GM10266 (cell line): ENCODE data around the gene ATP12A.

Source experiments
- DNase-seq: peaks from one replicate; pipeline ENCODE4 v3.0.0; 2012; ENCODE audit errors: extremely low spot score
- TF ChIP-seq, protein P1 (sequence below): IDR thresholded peaks from 2 replicates; pipeline ENCODE4 v1.5.1; 2012; ENCODE audit warnings: mild to moderate bottlenecking, low read depth; ENCODE audit not compliant: control insufficient read depth, insufficient read depth; ENCODE audit errors: missing control alignments

ATP12A gene

DNA sequence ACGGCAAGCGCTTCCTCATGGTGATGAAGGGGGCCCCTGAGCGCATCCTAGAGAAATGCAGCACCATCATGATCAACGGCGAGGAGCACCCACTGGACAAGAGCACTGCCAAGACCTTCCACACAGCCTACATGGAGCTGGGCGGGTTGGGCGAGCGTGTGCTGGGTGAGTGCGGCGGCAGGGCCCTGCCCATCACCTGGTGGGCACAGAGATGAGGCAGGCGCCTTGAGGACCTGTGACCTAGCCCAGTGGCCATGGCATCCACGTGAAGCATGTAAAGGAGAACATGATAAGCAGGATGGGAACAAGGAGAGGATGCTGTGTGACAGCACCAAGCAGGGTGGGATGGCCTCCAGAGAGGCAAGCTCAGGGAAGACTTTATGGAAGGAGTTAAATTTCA is 18.5 kb downstream of the ATP12A start:
- DNase-seq, result no peak
- TF ChIP-seq, protein P1, sequence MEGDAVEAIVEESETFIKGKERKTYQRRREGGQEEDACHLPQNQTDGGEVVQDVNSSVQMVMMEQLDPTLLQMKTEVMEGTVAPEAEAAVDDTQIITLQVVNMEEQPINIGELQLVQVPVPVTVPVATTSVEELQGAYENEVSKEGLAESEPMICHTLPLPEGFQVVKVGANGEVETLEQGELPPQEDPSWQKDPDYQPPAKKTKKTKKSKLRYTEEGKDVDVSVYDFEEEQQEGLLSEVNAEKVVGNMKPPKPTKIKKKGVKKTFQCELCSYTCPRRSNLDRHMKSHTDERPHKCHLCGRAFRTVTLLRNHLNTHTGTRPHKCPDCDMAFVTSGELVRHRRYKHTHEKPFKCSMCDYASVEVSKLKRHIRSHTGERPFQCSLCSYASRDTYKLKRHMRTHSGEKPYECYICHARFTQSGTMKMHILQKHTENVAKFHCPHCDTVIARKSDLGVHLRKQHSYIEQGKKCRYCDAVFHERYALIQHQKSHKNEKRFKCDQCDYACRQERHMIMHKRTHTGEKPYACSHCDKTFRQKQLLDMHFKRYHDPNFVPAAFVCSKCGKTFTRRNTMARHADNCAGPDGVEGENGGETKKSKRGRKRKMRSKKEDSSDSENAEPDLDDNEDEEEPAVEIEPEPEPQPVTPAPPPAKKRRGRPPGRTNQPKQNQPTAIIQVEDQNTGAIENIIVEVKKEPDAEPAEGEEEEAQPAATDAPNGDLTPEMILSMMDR, result no peak

DNA sequence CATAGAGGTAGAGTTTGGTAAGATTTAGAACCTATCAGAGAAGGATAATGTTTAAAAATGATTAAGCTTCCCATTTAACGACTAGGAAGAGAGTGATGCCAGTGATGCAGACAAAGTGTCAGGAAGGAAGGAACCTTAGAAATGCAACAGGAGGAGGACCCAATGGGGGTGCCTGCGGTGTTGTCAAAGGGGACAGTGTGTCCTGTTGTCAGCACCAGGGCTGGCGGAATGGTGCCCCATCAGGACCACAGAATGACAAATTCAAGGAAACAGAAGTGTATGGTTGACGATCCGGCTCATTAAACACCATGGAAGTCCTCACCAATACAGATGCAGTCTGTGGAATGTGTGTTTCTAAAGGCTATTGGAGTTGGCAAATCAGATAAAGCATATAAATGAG is 19.3 kb downstream of the ATP12A start:
- TF ChIP-seq, protein P1, result no peak
- no peak for DNase-seq

DNA sequence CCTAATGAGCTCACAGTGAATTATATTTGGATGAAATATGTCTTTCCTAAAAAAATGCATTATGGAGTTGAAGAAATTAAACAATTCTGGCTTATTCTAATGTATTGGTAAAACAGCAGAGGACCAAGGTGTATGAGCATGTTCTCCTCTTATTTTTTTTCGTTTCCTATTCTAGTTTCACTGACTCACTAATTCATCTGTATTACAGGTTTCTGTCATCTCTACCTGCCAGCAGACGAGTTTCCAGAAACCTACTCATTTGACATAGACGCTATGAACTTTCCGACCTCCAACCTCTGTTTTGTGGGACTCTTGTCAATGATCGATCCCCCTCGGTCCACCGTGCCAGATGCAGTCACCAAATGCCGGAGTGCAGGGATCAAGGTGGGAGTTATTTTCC is 20.3 kb downstream of the ATP12A start:
- TF ChIP-seq, protein P1, result no peak
- DNase-seq, result no peak

DNA sequence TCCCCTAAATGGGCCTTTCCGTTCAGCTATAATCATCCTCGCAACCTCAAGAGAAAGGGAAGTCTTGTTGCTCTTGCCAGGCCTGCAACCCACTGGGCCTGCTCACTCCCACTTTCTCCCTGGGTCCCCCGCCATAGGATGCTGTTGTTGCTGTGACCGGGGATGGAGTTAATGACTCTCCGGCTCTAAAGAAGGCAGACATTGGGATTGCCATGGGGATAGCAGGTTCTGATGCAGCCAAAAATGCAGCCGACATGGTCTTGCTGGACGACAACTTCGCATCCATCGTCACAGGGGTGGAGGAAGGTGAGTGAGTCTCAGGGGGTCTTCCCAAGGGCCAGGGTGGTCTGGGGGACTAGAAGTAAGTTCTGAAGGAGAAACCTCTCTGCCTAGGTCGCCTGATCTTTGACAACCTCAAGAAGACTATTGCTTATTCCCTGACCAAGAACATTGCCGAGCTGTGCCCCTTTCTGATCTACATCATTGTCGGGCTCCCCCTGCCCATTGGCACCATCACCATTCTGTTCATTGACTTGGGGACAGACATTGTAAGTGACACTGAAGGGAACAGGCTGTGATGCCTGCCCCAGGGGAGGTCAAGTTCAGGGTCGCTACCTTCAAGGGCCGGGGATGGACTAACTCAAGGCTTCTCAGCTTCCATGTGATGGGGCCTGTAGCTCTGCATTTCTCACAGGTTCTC is 26.8 kb downstream of the ATP12A start:
- DNase-seq, result no peak
- TF ChIP-seq, protein P1, result no peak

DNA sequence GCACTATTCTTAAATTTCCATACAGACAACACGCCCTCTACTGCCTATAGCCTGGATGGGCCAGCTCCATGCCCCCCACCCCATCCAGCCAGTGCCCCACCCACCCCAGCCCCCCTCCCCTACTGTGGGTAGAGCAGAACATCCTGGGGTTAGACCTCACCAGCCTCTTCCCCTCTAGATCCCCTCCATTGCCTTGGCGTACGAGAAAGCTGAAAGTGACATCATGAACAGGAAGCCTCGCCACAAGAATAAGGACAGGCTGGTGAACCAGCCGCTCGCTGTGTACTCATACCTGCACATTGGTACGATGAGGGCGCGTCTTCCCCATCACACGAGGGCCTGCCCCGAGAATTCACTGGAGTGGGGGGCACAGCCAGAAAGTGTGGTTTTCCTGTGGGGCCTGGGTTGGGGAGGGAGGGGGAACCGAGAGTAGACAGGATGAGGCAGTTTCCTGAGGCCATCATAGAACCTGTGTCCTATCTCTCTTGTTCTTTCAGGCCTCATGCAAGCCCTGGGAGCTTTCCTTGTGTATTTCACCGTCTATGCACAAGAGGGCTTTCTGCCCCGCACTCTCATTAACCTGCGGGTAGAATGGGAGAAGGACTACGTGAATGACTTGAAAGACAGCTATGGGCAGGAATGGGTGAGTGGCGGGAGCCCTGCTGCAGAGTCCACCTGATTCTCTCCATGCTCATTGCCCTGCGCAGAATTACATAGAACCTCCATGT is 29.1 kb downstream of the ATP12A start:
- peak; percentile 53 for DNase-seq
- TF ChIP-seq, protein P1, result no peak

DNA sequence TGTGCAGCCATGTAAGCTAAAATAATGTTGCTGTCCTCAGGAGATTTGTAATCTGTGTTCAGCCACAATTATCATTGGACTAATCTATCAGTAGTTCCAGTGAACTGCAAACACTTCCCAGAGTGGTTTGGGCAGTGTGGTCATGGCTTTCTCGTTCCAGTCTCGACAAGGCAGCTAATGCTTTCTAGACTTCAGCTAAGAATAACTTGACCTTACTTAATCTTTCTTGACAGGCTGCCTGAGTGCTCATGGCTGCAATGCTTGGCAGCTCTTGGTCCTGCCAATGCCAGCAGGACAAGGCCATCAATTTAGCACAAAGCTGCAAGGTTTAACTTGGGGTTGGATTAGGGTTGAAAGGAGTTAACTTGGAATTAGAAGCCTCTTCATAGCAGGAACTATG is 32.8 kb downstream of the ATP12A start:
- no peak for DNase-seq
- TF ChIP-seq, protein P1, result no peak

DNA sequence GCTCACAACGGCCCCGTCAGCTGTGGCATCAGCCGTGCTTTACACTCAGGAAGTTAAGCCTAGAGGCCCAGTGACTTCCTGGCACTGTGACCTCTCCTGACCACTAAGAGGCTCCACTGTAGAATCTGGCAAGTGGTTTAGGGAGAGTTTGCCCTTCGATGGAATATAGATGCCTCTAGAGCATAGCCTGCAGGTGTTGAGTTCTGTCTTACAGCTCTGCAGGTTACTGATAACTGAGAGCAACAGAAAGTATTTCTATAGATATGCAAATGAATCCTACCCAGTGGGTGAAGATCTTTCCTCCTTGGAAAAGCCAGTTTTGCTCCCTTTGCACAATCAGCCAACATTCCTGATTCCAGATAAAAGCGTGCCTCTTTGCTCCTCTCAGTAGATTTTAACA is 35.8 kb downstream of the ATP12A start:
- TF ChIP-seq, protein P1, result no peak
- DNase-seq, result no peak
